ENCODE results near the gene SLC22A1. TPM values are rescaled to one million over a fixed set of nuclear protein-coding genes. Genes with fewer than 3 reads are reported as not detected.
"Not testable (repeated sequence)": the region's sequence is repeated elsewhere in the genome, so short reads cannot be mapped to it uniquely, and the experiment has no call there.

Gene SLC22A1
- total and polyA plus RNA-seq, 2 of the 8 experiments (the other 6 are each of a cell fraction or from before 2014, with no cell fraction given): 0.12 to 0.45 TPM

- Histone ChIP-seq H3K4me2 (ENCODE audit: insufficient read depth in 1 of 2, low read depth in 2 of 2, low read length in 2 of 2) (no peak overlapping the region), H3K79me1 (ENCODE audit: low read depth, low read length) (no peaks in the 10 kb centered on the region), H4K5ac (ENCODE audit: insufficient read length, low read depth, low read length) (no peak overlapping the region), H3K14ac (ENCODE audit: insufficient read length) (no peak overlapping the region), H3K18ac (ENCODE audit: extremely low read depth, low read length) (no peak overlapping the region), H2BK15ac (ENCODE audit: low read length) (no peak overlapping the region), H2AFZ (ENCODE audit: low read length) (0 out of 2 replicates have a peak overlapping the region, but pooled peaks have one; percentile 41), H3K9me3 (ENCODE audit: insufficient read depth in 2 of 2, low read depth in 1 of 2, low read length in 1 of 2) (no peaks in the 10 kb centered on the region), H4K20me1 (replicated peaks in 1 of 2; ENCODE audit: control insufficient read depth in 1 of 2, insufficient read depth in 2 of 2, low read length in 2 of 2) (peaks cover 0 to 2% of the 10 kb centered on the region in 2 experiments), H3K9ac (replicated peaks in 1 of 4; ENCODE audit: extremely low read depth in 1 of 4, low read depth in 3 of 4, low read length in 3 of 4) (no peak overlapping the region), H2BK20ac (ENCODE audit: low read length) (no peak overlapping the region), H3K4me1 (replicated peaks in 1 of 4; ENCODE audit: control insufficient read depth in 3 of 4, insufficient read depth in 4 of 4, low read length in 3 of 4) (peaks cover 0 to 6% (median 3%) of the 10 kb centered on the region in 4 experiments; a peak in 5 of 7 replicates), H3K23ac (ENCODE audit: insufficient read length) (no peak overlapping the region), H2BK120ac (replicated peaks; ENCODE audit: low read depth, low read length) (no peak overlapping the region), H3K36me3 (ENCODE audit: control insufficient read depth in 2 of 4, insufficient read depth in 4 of 4, low read length in 3 of 4) (no peaks in the 10 kb centered on the region), H3K4me3 (ENCODE audit: extremely low read depth in 1 of 4, insufficient read depth in 2 of 4, low read depth in 3 of 4, low read length in 4 of 4) (no peak overlapping the region), H3K27ac (ENCODE audit: low read depth, low read length) (no peak overlapping the region), H3K4ac (replicated peaks; ENCODE audit: insufficient read length, low read depth, low read length) (no peak overlapping the region), H4K91ac (replicated peaks; ENCODE audit: insufficient read length, low read length) (no peak overlapping the region), H2BK5ac (ENCODE audit: low read depth, low read length) (no peak overlapping the region), H4K8ac (ENCODE audit: extremely low read depth, insufficient read depth, low read length) (no peak overlapping the region), H3K23me2 (ENCODE audit: low read depth, low read length) (0 out of 2 replicates have a peak, but pooled peaks cover 2% of the 10 kb centered on the region), H3K27me3 (replicated peaks in 1 of 4; ENCODE audit: control insufficient read depth in 3 of 4, extremely low read depth in 1 of 4, insufficient read depth in 3 of 4, low read length in 3 of 4) (no peaks in the 10 kb centered on the region), H2BK12ac (ENCODE audit: low read depth, low read length) (no peak overlapping the region), H3K79me2 (ENCODE audit: control insufficient read depth in 1 of 2, insufficient read depth in 2 of 2, low read length in 2 of 2) (no peaks in the 10 kb centered on the region), H3K56ac (replicated peaks; ENCODE audit: insufficient read length, low read depth, low read length) (no peak overlapping the region), H2AK5ac (ENCODE audit: low read depth, low read length) (no peak overlapping the region)
- DNase-seq (ENCODE audit: low read depth in 1 of 2, low spot score in 2 of 2): no peak
- no peak for TF ChIP-seq ZNF274 (IDR thresholded peaks at IDR 0.05; ENCODE audit: borderline replicate concordance, extremely low read depth, low read length)
- TF ChIP-seq CREB1 (IDR thresholded peaks at IDR 0.05): no peak
- FAIRE-seq: no peak
- WGBS, 2 experiments (ENCODE audit: extremely low coverage in 1 of 2, insufficient coverage in 1 of 2, insufficient read length in 1 of 2, insufficient replicate concordance in 2 of 2, low coverage in 1 of 2, low lambda C conversion rate in 2 of 2, missing lambda C conversion rate in 1 of 2): 82% methylated on average over 7 of the region's 7 CpGs; no CpG with 5 or more reads in 1 of the 2 experiments
- ChIA-PET CTCF (ENCODE audit: partially characterized antibody) (interaction anchor here (1.2 kb wide), 1 partner anchor 29 kb away, joined by 3 read pairs; no protein-coding TSS in a partner anchor), POLR2A (ENCODE audit: partially characterized antibody) (no interaction called here)
Measured at GRCh38 chr6:160163912-160164311, 42.3 kb downstream of the SLC22A1 start.

DNA sequence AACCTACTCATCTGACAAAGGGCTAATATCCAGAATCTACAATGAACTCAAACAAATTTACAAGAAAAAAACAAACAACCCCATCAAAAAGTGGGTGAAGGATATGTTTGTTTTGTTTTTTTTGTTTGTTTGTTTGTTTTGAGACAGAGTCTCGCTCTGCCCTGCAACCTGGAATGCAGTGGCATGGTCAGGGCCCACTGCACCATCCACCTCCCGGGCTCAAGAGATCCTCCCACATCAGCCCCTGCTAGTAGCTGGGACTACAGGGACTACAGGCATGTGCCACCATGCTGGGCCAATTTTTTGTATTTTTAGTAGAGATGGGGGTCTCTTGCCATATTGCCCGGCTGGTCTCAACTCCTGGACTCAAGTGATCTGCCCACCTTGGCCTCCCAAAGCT lies 44.3 kb downstream of the SLC22A1 start:
- H3K4me1 ChIP-seq (replicated peaks in 1 of 4; ENCODE audit: control insufficient read depth in 3 of 4, insufficient read depth in 4 of 4, low read length in 3 of 4); CTCF ChIA-PET (ENCODE audit: partially characterized antibody); H4K8ac ChIP-seq (ENCODE audit: extremely low read depth, insufficient read depth, low read length); H2BK5ac ChIP-seq (ENCODE audit: low read depth, low read length); H2AFZ ChIP-seq (ENCODE audit: low read length); H4K5ac ChIP-seq (ENCODE audit: insufficient read length, low read depth, low read length); H3K9me3 ChIP-seq (ENCODE audit: insufficient read depth in 2 of 2, low read depth in 1 of 2, low read length in 1 of 2); H3K14ac ChIP-seq (ENCODE audit: insufficient read length); H2BK12ac ChIP-seq (ENCODE audit: low read depth, low read length); H3K36me3 ChIP-seq (ENCODE audit: control insufficient read depth in 2 of 4, insufficient read depth in 4 of 4, low read length in 3 of 4); H2BK120ac ChIP-seq (replicated peaks; ENCODE audit: low read depth, low read length); H3K4me2 ChIP-seq (ENCODE audit: insufficient read depth in 1 of 2, low read depth in 2 of 2, low read length in 2 of 2); H3K79me2 ChIP-seq (ENCODE audit: control insufficient read depth in 1 of 2, insufficient read depth in 2 of 2, low read length in 2 of 2); H4K20me1 ChIP-seq (replicated peaks in 1 of 2; ENCODE audit: control insufficient read depth in 1 of 2, insufficient read depth in 2 of 2, low read length in 2 of 2); H3K23me2 ChIP-seq (ENCODE audit: low read depth, low read length); H2AK5ac ChIP-seq (ENCODE audit: low read depth, low read length); H3K4me3 ChIP-seq (ENCODE audit: extremely low read depth in 1 of 4, insufficient read depth in 2 of 4, low read depth in 3 of 4, low read length in 4 of 4); H3K56ac ChIP-seq (replicated peaks; ENCODE audit: insufficient read length, low read depth, low read length); H4K91ac ChIP-seq (replicated peaks; ENCODE audit: insufficient read length, low read length); H3K9ac ChIP-seq (replicated peaks in 1 of 4; ENCODE audit: extremely low read depth in 1 of 4, low read depth in 3 of 4, low read length in 3 of 4); FAIRE-seq; H3K79me1 ChIP-seq (ENCODE audit: low read depth, low read length); POLR2A ChIA-PET (ENCODE audit: partially characterized antibody); H3K4ac ChIP-seq (replicated peaks; ENCODE audit: insufficient read length, low read depth, low read length); H2BK15ac ChIP-seq (ENCODE audit: low read length); H2BK20ac ChIP-seq (ENCODE audit: low read length); H3K27ac ChIP-seq (ENCODE audit: low read depth, low read length); H3K23ac ChIP-seq (ENCODE audit: insufficient read length); DNase-seq (ENCODE audit: low read depth in 1 of 2, low spot score in 2 of 2); H3K27me3 ChIP-seq (replicated peaks in 1 of 4; ENCODE audit: control insufficient read depth in 3 of 4, extremely low read depth in 1 of 4, insufficient read depth in 3 of 4, low read length in 3 of 4); H3K18ac ChIP-seq (ENCODE audit: extremely low read depth, low read length): not testable (repeated sequence)
- 92% methylated on average over 3 of the region's 3 CpGs; no CpG with 5 or more reads in 1 of the 2 experiments for WGBS, 2 experiments (ENCODE audit: extremely low coverage in 1 of 2, insufficient coverage in 1 of 2, insufficient read length in 1 of 2, insufficient replicate concordance in 2 of 2, low coverage in 1 of 2, low lambda C conversion rate in 2 of 2, missing lambda C conversion rate in 1 of 2)
